ENCODE data around the gene RGR.

The RGR gene

DNA sequence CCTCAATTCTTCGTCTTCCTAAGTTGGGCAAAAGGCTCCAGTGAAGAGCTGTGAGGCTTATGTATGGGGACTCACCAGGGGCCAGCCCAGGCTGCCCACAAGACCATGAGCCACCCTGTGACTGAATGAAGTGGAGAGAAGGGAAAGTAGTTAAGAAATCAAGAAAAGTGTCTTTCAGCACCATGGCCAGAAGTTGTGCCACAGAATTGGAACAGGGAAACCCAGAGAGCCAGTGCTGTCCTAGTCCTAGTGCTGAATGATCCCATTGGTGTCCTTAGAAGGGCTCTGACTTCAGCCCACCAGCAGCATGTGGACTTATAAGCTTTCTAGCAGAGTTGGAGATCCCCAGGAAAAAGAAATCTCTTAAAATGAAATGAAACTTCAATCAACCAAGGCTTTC is 46.5 kb downstream of the RGR start:
- TF ChIP-seq, protein P1, sequence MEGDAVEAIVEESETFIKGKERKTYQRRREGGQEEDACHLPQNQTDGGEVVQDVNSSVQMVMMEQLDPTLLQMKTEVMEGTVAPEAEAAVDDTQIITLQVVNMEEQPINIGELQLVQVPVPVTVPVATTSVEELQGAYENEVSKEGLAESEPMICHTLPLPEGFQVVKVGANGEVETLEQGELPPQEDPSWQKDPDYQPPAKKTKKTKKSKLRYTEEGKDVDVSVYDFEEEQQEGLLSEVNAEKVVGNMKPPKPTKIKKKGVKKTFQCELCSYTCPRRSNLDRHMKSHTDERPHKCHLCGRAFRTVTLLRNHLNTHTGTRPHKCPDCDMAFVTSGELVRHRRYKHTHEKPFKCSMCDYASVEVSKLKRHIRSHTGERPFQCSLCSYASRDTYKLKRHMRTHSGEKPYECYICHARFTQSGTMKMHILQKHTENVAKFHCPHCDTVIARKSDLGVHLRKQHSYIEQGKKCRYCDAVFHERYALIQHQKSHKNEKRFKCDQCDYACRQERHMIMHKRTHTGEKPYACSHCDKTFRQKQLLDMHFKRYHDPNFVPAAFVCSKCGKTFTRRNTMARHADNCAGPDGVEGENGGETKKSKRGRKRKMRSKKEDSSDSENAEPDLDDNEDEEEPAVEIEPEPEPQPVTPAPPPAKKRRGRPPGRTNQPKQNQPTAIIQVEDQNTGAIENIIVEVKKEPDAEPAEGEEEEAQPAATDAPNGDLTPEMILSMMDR (conservative IDR thresholded peaks at IDR 0.05; ENCODE audit: low read depth, low read length): no peak
- DNase-seq (ENCODE audit: low read depth): peak; percentile 75
- no peak overlapping the region for H3K4me3 ChIP-seq (ENCODE audit: low read depth, low read length)

DNA sequence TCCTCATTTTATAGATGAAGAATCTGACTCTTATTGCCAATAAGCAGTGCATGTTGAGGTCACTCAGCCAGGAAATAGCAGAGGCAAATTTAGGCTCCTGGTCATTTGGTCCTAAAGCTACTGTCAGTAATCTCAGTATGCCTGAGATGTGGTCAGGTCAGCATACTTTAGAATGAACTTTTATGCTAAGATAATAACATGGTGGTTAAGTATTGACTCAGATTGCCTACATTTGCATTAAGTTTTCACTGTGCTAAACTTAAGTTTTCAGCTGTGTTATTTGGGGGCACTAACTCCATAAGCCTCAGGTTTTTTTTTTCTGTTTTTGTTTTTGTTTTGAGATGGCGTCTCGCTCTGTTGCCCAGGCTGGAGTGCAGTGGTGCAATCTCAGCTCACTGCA is 47.6 kb downstream of the RGR start:
- H3K4me3 ChIP-seq (ENCODE audit: low read depth, low read length): no peak overlapping the region
- no peak for DNase-seq (ENCODE audit: low read depth)
- TF ChIP-seq, protein P1 (conservative IDR thresholded peaks at IDR 0.05; ENCODE audit: low read depth, low read length): no peak

DNA sequence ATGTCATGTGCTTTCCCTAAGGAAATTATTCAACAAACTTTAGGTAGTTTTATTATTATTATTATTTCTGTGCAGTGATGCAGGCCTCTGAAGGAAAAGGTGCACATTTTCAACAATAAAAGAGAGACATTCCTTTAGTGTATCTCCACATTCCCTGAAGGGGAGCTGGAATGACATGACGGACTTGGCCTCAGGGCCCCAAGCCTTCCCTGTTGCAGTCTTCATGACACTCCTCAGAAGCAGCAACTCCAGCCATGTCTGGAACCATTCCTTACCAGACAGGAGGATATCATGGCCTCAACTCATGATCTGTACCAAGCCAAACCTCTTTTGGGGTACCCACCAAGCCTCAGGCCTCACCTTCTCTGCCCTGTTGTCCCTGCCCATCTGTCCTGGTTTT is 48.3 kb downstream of the RGR start:
- TF ChIP-seq, protein P1 (conservative IDR thresholded peaks at IDR 0.05; ENCODE audit: low read depth, low read length): no peak
- no peak for DNase-seq (ENCODE audit: low read depth)

DNA sequence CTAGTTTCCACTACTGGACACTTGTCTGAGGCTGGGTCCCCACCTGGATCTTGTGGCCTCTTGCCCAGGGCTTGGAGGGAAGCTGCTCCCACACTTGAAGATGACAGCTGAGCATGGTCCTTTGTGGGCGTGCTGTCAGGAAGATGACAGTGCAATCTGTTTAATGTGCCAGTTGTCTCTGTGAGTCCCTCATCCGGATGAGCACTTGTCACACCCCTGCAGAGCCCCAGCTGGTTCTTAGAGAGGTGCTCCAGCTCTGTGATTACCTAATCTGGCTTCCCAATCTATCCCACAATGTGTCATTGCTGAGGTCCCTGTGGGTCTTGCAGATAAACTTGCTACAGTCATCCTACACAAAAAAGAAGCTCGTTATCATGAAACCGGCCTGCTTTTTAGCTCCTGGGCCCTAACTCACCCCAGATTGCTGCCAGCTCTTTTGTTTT is 48.7 kb downstream of the RGR start:
- no peak for DNase-seq (ENCODE audit: low read depth)
- no peak overlapping the region for H3K4me3 ChIP-seq (ENCODE audit: low read depth, low read length)
- TF ChIP-seq, protein P1 (conservative IDR thresholded peaks at IDR 0.05; ENCODE audit: low read depth, low read length): no peak

More for the DNA sequence above, 48.3 kb downstream of the RGR start:
- H3K4me3 ChIP-seq (ENCODE audit: low read depth, low read length): no peak overlapping the region

DNA sequence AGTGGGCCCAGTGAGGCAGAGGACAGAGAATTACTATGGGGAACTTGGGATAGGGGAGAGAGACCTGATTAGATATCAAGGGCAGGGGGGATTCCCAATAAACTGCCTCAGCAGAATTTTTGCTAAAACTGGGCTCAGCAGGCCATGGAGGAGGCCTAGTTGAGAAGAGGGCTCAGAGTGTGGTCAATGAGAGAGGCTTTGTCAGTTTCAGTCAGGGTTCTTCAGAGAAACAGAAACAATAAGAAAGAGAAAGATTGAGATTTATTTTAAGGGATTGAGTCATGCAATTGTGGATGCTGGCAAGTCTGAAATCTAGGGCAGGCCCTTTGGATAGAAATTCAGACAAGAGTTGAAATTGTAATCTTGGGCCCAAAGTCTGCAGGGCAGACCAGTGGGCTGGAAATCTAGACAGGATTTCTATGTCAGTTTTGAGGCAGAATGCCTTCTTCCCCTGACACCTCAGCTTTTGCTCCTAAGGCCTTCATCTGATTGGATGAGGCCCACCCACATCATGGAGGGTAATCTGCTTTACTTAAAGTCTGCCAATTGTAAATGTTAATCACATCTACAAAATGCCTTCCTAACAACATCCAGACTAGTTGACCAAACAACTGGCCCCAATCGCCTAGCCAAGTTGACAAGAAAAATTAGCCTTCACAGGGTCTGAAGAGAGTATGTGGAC is 50.1 kb downstream of the RGR start:
- H3K4me3 ChIP-seq (ENCODE audit: low read depth, low read length): no peak overlapping the region
- TF ChIP-seq, protein P1 (conservative IDR thresholded peaks at IDR 0.05; ENCODE audit: low read depth, low read length): no peak
- DNase-seq (ENCODE audit: low read depth): no peak

DNA sequence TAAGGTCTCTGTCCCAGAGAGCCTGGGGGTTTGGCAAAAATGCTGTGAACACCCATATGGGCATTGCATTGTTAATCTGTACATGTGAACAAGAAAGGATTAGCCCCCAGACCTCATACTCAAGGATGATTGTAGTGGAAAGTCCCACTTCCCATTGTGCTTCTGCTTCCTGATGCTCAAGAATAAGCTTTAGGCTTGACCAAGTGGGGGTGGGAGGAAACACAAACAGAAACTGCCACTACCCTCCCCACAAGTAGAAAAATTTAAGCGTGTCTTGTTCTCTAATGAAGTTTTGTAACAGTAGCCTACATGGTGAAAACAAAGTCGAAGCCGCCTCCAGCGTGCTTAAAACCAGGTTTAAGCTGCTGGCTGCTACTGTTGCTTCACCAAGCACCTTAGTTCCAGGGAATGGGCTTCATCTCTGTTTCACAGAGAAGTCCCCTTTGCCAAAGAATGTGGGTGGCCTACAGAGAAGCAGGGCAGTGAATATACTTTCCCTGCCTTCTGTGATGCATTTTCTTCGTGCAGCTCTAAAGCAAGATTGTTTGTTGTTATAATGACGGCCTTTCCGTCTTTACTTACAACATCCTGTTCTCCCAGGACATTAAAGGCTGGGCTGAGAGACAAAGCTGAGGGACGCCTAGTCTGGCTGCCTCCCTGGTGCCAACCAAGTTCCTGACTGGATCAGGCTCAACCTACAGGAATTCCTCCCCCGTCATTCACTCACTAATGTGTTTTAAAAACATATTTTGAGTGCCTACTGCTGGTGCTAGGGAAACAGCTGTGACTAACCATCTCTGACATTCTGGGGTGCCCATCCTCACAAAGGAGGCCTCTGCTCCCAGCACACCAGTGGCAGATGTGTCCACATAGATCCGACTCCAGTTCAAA is 51.5 kb downstream of the RGR start:
- no peak overlapping the region for H3K4me3 ChIP-seq (ENCODE audit: low read depth, low read length)
- DNase-seq (ENCODE audit: low read depth): peak; percentile 67
- TF ChIP-seq, protein P1 (conservative IDR thresholded peaks at IDR 0.05; ENCODE audit: low read depth, low read length): no peak
